IPS-18a (cell line): ENCODE data around the gene MBD6.

Experiments used
- H3K27ac ChIP-seq: one replicate; pipeline ENCODE4 v1.5.1; 2013; ENCODE audit warnings: low read length
- H3K27me3 ChIP-seq: one replicate; pipeline ENCODE4 v1.6.1; 2013; ENCODE audit warnings: mild to moderate bottlenecking, low read length; ENCODE audit not compliant: control insufficient read depth, insufficient read depth
- H3K36me3 ChIP-seq: one replicate; pipeline ENCODE4 v1.6.1; 2013; ENCODE audit warnings: low read depth, low read length; ENCODE audit not compliant: control insufficient read depth
- H3K4me1 ChIP-seq: one replicate; pipeline ENCODE4 v1.6.1; 2013; ENCODE audit warnings: low read depth, low read length; ENCODE audit not compliant: control insufficient read depth
- H3K4me3 ChIP-seq: one replicate; pipeline ENCODE4 v1.5.1; 2013; ENCODE audit warnings: low read length
- H3K9ac ChIP-seq: one replicate; pipeline ENCODE4 v1.6.1; 2013; ENCODE audit warnings: mild to moderate bottlenecking, low read length, moderate library complexity
- H3K9me3 ChIP-seq: one replicate; pipeline ENCODE4 v1.6.1; 2013; ENCODE audit warnings: low read depth, low read length; ENCODE audit not compliant: control insufficient read depth

The MBD6 gene

GRCh38 chr12:57579011-57579410 is 56.4 kb downstream of the MBD6 start:
- Histone ChIP-seq H3K27me3 (no peaks in the 10 kb centered on the region), H3K4me1 (no peaks in the 10 kb centered on the region), H3K36me3 (peaks cover 55% of the 10 kb centered on the region), H3K9ac (no peak overlapping the region), H3K27ac (no peak overlapping the region), H3K9me3 (no peaks in the 10 kb centered on the region), H3K4me3 (no peak overlapping the region)
